Transverse colon (tissue), 4 donors: ENCODE data around the gene STRBP. TPM values are rescaled to one million over a fixed set of nuclear protein-coding genes. Genes with fewer than 3 reads are reported as not detected.

Experiments used
- DNase-seq: peaks from one replicate; pipeline ENCODE4 v3.0.0-alpha.2; 2019
- H3K27ac ChIP-seq, 4 donors: fragments of 200-600 bp; sonication (generic); 2 replicates each; pipeline ENCODE4 v1.5.1; 2016 to 2018; ENCODE audit warnings: inconsistent platforms in 4 of 4
- H3K27me3 ChIP-seq: fragments of 200-600 bp; sonication (generic); 2 replicates; pipeline ENCODE4 v1.5.1; 2017; ENCODE audit warnings: inconsistent platforms
- H3K36me3 ChIP-seq, 4 donors: fragments of 200-600 bp; sonication (generic); 2 replicates each; pipeline ENCODE4 v1.5.1; 2017 to 2019; ENCODE audit warnings: inconsistent platforms in 4 of 4
- H3K4me1 ChIP-seq, 4 donors: fragments of 200-600 bp; sonication (generic); 2 replicates each; pipeline ENCODE4 v1.5.1; 2017 to 2020; ENCODE audit warnings: inconsistent platforms in 4 of 4
- H3K4me3 ChIP-seq, 4 donors: fragments of 200-600 bp; sonication (generic); 1 replicate in 1 of 4; 2 replicates in 3 of 4; pipeline versions ENCODE4 v1.5.1 to v1.6.1; 2017 to 2019; ENCODE audit warnings: inconsistent platforms in 4 of 4
- H3K9me3 ChIP-seq, 2 donors: fragments of 200-600 bp; sonication (generic); 2 replicates each; pipeline ENCODE4 v1.5.1; 2017 to 2019; ENCODE audit warnings: inconsistent platforms in 2 of 2
- CTCF ChIP-seq, 5 experiments: fragments of 200-600 bp in 3 of 5; fragments of 450-650 bp in 2 of 5; sonication (generic) in 3 of 5; IDR thresholded peaks; 1 replicate in 2 of 5; 2 replicates in 3 of 5; pipeline ENCODE4 v1.5.1; 2016 to 2017; ENCODE audit warnings: antibody characterized with exemption in 5 of 5, inconsistent platforms in 3 of 5, mild to moderate bottlenecking in 2 of 5, moderate library complexity in 1 of 5
- EP300 ChIP-seq: sonication (generic); formaldehyde crosslinking; IDR thresholded peaks from one replicate; pipeline ENCODE4 v1.6.1; 2017; ENCODE audit warnings: antibody characterized with exemption, low read depth
- POLR2A ChIP-seq: fragments of 450-650 bp; IDR thresholded peaks from one replicate; pipeline ENCODE4 v1.6.1; 2016; ENCODE audit warnings: antibody characterized with exemption, mild to moderate bottlenecking, moderate library complexity
- POLR2AphosphoS5 ChIP-seq, 3 donors: sonication (generic); formaldehyde crosslinking; IDR thresholded peaks; one replicate each; pipeline ENCODE4 v1.6.1; 2016; ENCODE audit warnings: antibody characterized with exemption in 3 of 3
- WGBS, 2 donors: methylation state at CpG; one replicate each; pipeline ENCODE4 v1.1.5; 2018; ENCODE audit warnings: low coverage in 1 of 2; 5-methylcytosine and 5-hydroxymethylcytosine counted together
- in situ Hi-C, 4 donors: fragments of 200-750 bp; cut with MboI; loops; one replicate each; pipeline versions ENCODE4 v1.15.0 to v1.15.1; 2017; ENCODE audit warnings: low sequenced_read_pairs in 3 of 4, low pct_ligation_motif_present in 1 of 4, low pct_unique_long_range_greater_than_20kb in 1 of 4
- intact Hi-C: fragments of 100-400 bp; cut with DNase I; formaldehyde crosslinking; loops from one replicate; pipeline ENCODE4 v1.15.1; 2023; ENCODE audit warnings: low total_unique reads
- total RNA-seq, 4 donors: library from RNA; depleted of rRNA; stranded (reverse); fragments of >200 nt; gene quantifications; one replicate each; pipeline ENCODE4 v1.1.0, GENCODE V29; 2016

Gene STRBP
- total RNA-seq, 4 donors from 2014 or later: 19.1 to 50.3 (median 43.2) TPM

GRCh38 chr9:123231421-123231820 is 37.0 kb downstream of the STRBP start:
- 94 to 96% methylated on average over 1 of the region's 1 CpG for WGBS, 2 donors
- in situ Hi-C loops (no loop called here), intact Hi-C loops (no loop called here)
- Histone ChIP-seq H3K36me3 (no peaks in the 10 kb centered on the region), H3K27ac (no peak overlapping the region), H3K27me3 (no peaks in the 10 kb centered on the region), H3K9me3 (no peaks in the 10 kb centered on the region), H3K4me1 (no peaks in the 10 kb centered on the region), H3K4me3 (no peak overlapping the region)
- no peak for DNase-seq
- TF ChIP-seq POLR2AphosphoS5 (IDR thresholded peaks at IDR 0.05) (no peak), CTCF (IDR thresholded peaks at IDR 0.05) (no peak), POLR2A (no peak), EP300 (no peak)

DNA sequence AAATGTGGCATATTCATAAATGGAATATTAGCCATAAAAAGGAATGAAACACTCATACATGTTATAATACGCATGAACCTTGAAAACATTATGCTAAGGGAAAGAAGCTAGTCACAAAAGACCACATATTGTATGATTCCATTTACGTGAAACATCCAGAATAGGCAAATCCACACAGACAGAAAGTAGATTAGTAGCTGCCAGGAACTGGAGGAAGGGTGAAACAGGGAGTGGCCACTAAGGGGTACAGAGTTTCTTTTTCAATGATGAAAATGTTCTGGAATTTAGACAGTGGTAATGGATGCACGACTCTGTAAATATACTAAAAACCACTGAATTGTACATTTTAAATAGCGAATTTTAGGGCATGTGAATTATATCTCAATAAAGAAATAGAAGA is 39.4 kb downstream of the STRBP start:
- Histone ChIP-seq H3K9me3 (no peaks in the 10 kb centered on the region), H3K36me3 (no peaks in the 10 kb centered on the region), H3K27ac (no peak overlapping the region), H3K4me1 (peaks cover 0 to 7% (median 0%) of the 10 kb centered on the region in 4 donors), H3K27me3 (no peaks in the 10 kb centered on the region), H3K4me3 (no peak overlapping the region)
- no peak for DNase-seq
- in situ Hi-C loops: no loop called here
- intact Hi-C loops: no loop called here
- WGBS, 2 donors: 76 to 77% methylated on average over 4 of the region's 4 CpGs
- TF ChIP-seq CTCF (IDR thresholded peaks at IDR 0.05) (no peak), POLR2AphosphoS5 (IDR thresholded peaks at IDR 0.05) (no peak), EP300 (no peak), POLR2A (no peak)

DNA sequence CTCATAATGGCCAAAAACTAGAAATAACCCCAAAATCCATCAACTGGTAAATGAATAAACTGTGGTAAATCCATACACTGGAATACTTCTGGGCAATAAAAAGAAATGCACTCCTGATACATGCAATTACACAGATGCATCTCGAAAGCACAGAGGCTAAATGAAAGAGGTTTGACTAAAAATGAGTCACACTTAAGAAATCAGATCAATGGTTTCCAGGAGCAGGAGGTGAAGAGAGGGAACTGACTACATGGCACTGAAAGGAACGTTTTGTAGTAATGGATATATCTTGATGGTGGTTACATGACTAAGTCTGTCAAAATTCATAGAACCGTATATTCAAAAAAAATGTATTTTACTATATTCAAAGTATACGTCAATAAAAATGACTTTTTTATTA is 42.4 kb downstream of the STRBP start:
- H3K27ac ChIP-seq: no peak overlapping the region
- intact Hi-C loops: no loop called here
- H3K4me1 ChIP-seq: peaks cover 0 to 7% (median 0%) of the 10 kb centered on the region in 4 donors
- in situ Hi-C loops: no loop called here
- DNase-seq: no peak
- no peaks in the 10 kb centered on the region for H3K9me3 ChIP-seq
- TF ChIP-seq CTCF (IDR thresholded peaks at IDR 0.05) (no peak), POLR2A (no peak), EP300 (no peak), POLR2AphosphoS5 (IDR thresholded peaks at IDR 0.05) (no peak)
- H3K27me3 ChIP-seq: no peaks in the 10 kb centered on the region
- no peak overlapping the region for H3K4me3 ChIP-seq
- no peaks in the 10 kb centered on the region for H3K36me3 ChIP-seq
- WGBS, 2 donors: 81 to 90% methylated on average over 4 of the region's 4 CpGs

DNA sequence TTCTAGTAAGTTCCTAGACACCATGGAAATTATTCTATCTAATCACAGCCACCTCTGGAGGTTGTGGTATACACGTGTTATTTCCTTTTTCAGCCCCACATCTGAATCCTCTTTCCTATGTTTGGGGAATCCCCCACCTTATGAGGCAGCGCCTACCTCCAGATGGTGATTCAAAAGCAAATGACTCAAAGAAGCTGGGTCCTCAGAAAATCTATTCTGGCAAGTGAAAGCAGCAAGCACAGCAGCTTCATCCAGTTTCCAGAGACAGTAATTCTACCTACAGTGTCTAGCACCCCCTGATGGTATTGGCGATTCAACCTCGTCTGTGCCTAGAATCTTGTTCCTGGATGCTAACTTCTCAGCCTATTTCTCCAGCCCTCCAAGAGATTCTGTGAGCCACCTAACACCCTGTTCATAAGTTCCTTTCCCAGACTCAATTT is 43.0 kb downstream of the STRBP start:
- peak; percentile 33 for DNase-seq
- in situ Hi-C loops: no loop called here
- Histone ChIP-seq H3K9me3 (no peaks in the 10 kb centered on the region), H3K27ac (no peak overlapping the region), H3K4me1 (peaks cover 0 to 7% (median 0%) of the 10 kb centered on the region in 4 donors), H3K27me3 (no peaks in the 10 kb centered on the region), H3K36me3 (no peaks in the 10 kb centered on the region), H3K4me3 (no peak overlapping the region)
- intact Hi-C loops: no loop called here
- 11 to 27% methylated on average over 4 of the region's 4 CpGs for WGBS, 2 donors
- TF ChIP-seq EP300: no peak
- peak; percentile 18 to 36 (median 30) for TF ChIP-seq CTCF (IDR thresholded peaks at IDR 0.05)
